ENCODE data around the gene GMNN. TPM values are rescaled to one million over a fixed set of nuclear protein-coding genes. Genes with fewer than 3 reads are reported as not detected.

Gene GMNN
- total RNA-seq, 3 donors from 2014 or later = 8.5 to 42.1 (median 27.2) TPM

GRCh38 chr6:24755279-24755678, 19.5 kb upstream of the GMNN start:
- Histone ChIP-seq H3K9me3 (no peaks in the 10 kb centered on the region), H3K27me3 (no peaks in the 10 kb centered on the region), H3K4me3 (no peak overlapping the region), H3K27ac (no peak overlapping the region), H3K4me1 (no peaks in the 10 kb centered on the region), H3K36me3 (no peaks in the 10 kb centered on the region)
- DNase-seq (ENCODE audit: low spot score in 2 of 2) = no peak
- intact Hi-C loops (cut with DNase I; ENCODE audit: low total_unique reads) = no loop called here
- TF ChIP-seq POLR2AphosphoS5 (IDR thresholded peaks at IDR 0.05) (no peak), CTCF (IDR thresholded peaks at IDR 0.05) (no peak), POLR2A (IDR thresholded peaks at IDR 0.05) (no peak)

- TF ChIP-seq POLR2AphosphoS5 (IDR thresholded peaks at IDR 0.05) (no peak), CTCF (IDR thresholded peaks at IDR 0.05) (no peak), POLR2A (IDR thresholded peaks at IDR 0.05) (no peak)
- Histone ChIP-seq H3K9me3 (no peaks in the 10 kb centered on the region), H3K4me3 (no peak overlapping the region), H3K4me1 (no peaks in the 10 kb centered on the region), H3K27ac (no peak overlapping the region), H3K36me3 (no peaks in the 10 kb centered on the region), H3K27me3 (no peaks in the 10 kb centered on the region)
- no peak for DNase-seq (ENCODE audit: low spot score in 2 of 2)
- intact Hi-C loops (cut with DNase I; ENCODE audit: low total_unique reads) = no loop called here
These were observed 17.1 kb upstream of the GMNN start for GRCh38 chr6:24757611-24758010.

GRCh38 chr6:24759718-24760117, 15.0 kb upstream of the GMNN start:
- Histone ChIP-seq H3K4me3 (no peak overlapping the region), H3K9me3 (no peaks in the 10 kb centered on the region), H3K36me3 (no peaks in the 10 kb centered on the region), H3K27me3 (no peaks in the 10 kb centered on the region), H3K4me1 (no peaks in the 10 kb centered on the region), H3K27ac (no peak overlapping the region)
- TF ChIP-seq POLR2AphosphoS5 (IDR thresholded peaks at IDR 0.05) (no peak), CTCF (IDR thresholded peaks at IDR 0.05) (no peak), POLR2A (IDR thresholded peaks at IDR 0.05) (no peak)
- intact Hi-C loops (cut with DNase I; ENCODE audit: low total_unique reads) = loop anchor here (5.0 kb wide), 1 partner anchor 102 kb away; no protein-coding TSS in a partner anchor
- no peak for DNase-seq (ENCODE audit: low spot score in 2 of 2)

- no peaks in the 10 kb centered on the region for H3K4me1 ChIP-seq
- TF ChIP-seq CTCF (IDR thresholded peaks at IDR 0.05) (no peak), POLR2A (IDR thresholded peaks at IDR 0.05) (no peak), POLR2AphosphoS5 (IDR thresholded peaks at IDR 0.05) (no peak)
- no peaks in the 10 kb centered on the region for H3K9me3 ChIP-seq
- no peak overlapping the region for H3K4me3 ChIP-seq
- H3K27me3 ChIP-seq = no peaks in the 10 kb centered on the region
- H3K27ac ChIP-seq = no peak overlapping the region
- intact Hi-C loops (cut with DNase I; ENCODE audit: low total_unique reads) = loop anchor here (5.0 kb wide), 1 partner anchor 103 kb away; no protein-coding TSS in a partner anchor
- DNase-seq (ENCODE audit: low spot score in 2 of 2) = no peak
- no peaks in the 10 kb centered on the region for H3K36me3 ChIP-seq
These were observed 14.5 kb upstream of the GMNN start for GRCh38 chr6:24760210-24760609.

GRCh38 chr6:24761193-24761835, 13.4 kb upstream of the GMNN start:
- no peaks in the 10 kb centered on the region for H3K36me3 ChIP-seq
- TF ChIP-seq POLR2A (IDR thresholded peaks at IDR 0.05) = no peak
- no peak for TF ChIP-seq CTCF (IDR thresholded peaks at IDR 0.05)
- no peak for TF ChIP-seq POLR2AphosphoS5 (IDR thresholded peaks at IDR 0.05)
- no peak overlapping the region for H3K27ac ChIP-seq
- intact Hi-C loops (cut with DNase I; ENCODE audit: low total_unique reads) = loop anchor here (5.0 kb wide), 1 partner anchor 104 kb away; no protein-coding TSS in a partner anchor
- no peaks in the 10 kb centered on the region for H3K27me3 ChIP-seq
- no peaks in the 10 kb centered on the region for H3K4me1 ChIP-seq
- no peaks in the 10 kb centered on the region for H3K9me3 ChIP-seq
- DNase-seq (ENCODE audit: low spot score in 2 of 2) = no peak
- no peak overlapping the region for H3K4me3 ChIP-seq

Measured in breast epithelium (tissue), 4 donors.